ENCODE measurements around the gene GALP.
"Not testable (repeated sequence)": the region's sequence is repeated elsewhere in the genome, so short reads cannot be mapped to it uniquely, and the experiment has no call there.

Gene GALP

GRCh38 chr19:56175861-56176307, at the start of gene GALP:
Gene GALP, plus strand, starts transcription at chr19:56176008. Its CDS starts 1,101 bp downstream, at chr19:56177109.
- H3K4me3 ChIP-seq (ENCODE audit: low read depth, low read length) = not testable (repeated sequence)

DNA sequence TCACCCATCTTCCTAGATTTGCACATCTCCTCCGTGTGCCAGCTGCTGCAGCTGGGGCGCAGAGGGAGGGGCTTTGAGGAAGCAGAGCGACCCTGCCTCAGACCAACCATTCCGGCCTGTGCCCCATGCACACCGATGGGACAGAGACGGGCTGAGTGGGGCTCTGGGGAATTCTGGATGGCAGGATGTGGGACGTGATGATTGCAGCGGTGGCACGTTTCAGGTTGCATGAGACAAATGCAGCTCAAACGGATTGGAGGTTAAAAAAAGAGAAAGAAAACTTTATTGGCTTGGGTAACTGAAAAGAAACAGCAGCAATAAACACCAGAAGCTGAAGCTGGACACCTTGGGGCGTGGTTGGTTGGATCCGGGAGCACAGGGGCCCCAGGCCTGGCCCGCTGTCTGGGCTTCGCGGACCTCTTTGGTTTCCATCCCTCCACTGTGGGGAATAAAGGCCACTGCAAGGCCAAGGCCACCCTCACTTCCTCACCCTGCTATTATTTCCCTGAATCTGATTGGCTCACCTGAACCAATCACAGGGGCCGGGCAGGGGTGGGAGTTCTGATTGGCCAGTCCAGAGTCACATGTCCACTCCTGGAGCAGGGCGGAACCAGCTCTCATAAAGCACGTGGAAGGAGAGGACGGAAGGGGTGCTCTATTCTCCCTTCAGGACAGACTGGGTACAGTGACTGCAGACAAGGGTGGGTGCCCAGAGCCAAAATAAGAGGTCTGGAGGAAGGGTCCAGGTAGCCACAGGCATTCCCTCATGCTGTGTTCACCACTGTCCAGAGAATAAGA, 48.6 kb upstream of the GALP start:
- H3K4me3 ChIP-seq (ENCODE audit: low read depth, low read length) = no peak overlapping the region

- no peak overlapping the region for H3K4me3 ChIP-seq (ENCODE audit: low read depth, low read length)
These were observed 45.8 kb upstream of the GALP start for GRCh38 chr19:56130006-56130405.

DNA sequence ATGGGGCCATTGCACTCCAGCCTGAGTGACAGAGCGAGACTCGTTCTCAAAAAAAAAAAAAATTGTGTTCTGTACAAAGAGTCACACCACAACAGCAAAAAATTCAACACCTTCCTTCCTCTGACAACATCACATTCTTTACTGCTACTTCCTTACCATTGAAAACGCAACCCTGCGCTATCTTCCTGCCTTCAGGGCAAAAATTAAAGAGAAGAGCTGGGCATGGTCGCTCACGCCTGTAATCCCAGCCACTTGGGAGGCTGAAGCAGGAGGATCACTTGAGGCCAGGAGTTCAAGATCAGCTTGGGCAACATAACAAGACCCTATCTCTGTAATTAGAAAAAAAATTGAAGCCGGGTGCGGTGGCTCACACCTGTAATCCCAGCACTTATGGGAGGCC, 44.2 kb upstream of the GALP start:
- H3K4me3 ChIP-seq (ENCODE audit: low read depth, low read length) = no peak overlapping the region

- no peak overlapping the region for H3K4me3 ChIP-seq (ENCODE audit: low read depth, low read length)
These were observed 43.4 kb upstream of the GALP start for GRCh38 chr19:56132316-56132822.

DNA sequence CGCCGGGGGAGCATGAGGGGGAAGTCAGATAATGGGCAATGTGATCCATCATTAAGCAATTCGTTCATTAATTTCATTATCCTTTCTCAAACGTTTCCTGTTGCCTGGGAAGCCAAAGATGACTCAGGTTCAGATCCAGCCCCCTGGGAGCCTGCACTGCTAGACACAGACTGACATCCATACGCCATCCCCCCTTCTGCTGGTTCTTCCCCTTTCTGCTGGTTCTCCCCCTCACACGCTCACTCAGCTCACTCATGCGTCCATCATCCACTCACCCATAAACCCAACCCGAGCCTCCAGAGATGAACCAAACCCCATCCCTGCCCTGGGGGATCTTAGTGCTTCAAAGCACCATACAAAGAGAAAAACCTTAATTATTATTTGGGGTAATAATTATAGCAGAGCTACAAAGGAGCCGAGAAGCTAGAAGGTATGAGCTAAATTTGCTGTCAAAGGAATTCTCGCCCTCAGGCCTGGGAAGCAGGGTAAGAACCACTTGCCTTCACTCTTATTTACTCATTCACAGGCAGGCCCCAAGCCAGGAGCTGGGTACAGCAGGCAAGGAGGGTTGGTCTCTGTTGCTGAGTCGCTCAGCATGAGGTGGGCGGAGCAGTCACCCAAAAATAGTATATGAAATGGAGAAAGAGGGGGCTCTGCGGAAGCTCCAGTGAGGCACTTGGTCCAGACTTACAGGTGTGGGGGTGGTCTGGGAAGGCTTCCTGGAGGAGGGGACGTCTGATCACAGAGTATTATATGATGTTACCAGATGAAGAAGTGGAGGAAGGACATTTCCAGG, 41.8 kb upstream of the GALP start:
- no peak overlapping the region for H3K4me3 ChIP-seq (ENCODE audit: low read depth, low read length)

- H3K4me3 ChIP-seq (ENCODE audit: low read depth, low read length) = no peak overlapping the region
These were observed 41.2 kb upstream of the GALP start for GRCh38 chr19:56134654-56134921.

DNA sequence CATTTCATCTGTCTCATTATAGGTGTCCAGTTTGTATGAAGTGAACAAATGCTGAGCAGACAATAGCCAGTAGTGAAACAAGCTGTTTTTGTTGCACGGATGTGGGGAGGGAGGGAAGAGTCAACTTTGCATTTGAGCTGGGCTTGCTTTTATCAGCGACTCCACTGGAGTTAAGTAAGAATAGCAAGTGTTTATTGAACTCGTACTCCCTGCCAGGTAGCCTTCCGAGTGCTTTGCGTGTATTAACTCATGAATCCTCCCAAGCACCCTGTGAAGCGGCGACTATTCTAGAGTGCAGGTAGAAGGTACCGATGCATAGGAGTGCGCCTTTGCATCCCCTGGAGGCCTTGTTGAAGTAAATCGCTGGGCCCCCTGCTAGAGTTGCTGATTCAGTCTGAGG, 39.4 kb upstream of the GALP start:
- no peak overlapping the region for H3K4me3 ChIP-seq (ENCODE audit: low read depth, low read length)

DNA sequence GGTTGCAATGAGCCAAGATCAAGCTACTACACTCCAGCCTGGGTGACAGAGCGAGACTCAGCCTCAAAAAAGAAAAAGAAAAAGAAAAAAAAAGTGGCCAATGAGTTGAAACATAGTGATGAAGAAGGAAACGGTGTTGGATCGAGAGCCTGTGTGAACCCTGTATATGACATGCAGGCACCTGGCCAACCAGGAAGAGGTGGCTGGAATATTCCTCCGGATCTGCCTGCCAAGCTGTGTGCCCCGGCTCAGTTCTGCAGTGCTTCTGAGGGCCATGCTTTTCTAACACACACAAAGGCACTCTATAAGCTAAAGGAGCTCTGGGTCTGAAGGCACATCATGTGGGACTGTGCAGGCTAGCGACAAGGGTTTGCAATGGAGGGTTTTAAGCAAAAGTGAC, 38.4 kb upstream of the GALP start:
- no peak overlapping the region for H3K4me3 ChIP-seq (ENCODE audit: low read depth, low read length)

DNA sequence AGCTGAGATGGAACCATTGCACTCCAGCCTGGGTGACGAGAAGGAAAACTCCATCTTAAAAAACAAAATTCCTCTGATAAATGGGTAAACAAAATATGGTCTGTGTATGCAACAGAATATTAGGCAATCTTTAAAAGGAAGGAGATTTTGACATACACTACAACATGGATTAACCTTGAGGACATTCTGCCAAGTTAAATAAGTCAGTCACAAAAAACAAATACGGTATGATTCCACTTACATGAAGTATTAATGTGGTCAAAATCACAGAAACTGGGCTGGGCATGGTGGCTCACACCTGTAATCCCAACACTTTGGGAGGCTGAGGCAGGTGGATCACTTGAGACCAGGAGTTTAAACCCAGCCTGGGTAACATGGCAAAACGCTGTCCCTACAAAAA, 37.7 kb upstream of the GALP start:
- H3K4me3 ChIP-seq (ENCODE audit: low read depth, low read length) = no peak overlapping the region

DNA sequence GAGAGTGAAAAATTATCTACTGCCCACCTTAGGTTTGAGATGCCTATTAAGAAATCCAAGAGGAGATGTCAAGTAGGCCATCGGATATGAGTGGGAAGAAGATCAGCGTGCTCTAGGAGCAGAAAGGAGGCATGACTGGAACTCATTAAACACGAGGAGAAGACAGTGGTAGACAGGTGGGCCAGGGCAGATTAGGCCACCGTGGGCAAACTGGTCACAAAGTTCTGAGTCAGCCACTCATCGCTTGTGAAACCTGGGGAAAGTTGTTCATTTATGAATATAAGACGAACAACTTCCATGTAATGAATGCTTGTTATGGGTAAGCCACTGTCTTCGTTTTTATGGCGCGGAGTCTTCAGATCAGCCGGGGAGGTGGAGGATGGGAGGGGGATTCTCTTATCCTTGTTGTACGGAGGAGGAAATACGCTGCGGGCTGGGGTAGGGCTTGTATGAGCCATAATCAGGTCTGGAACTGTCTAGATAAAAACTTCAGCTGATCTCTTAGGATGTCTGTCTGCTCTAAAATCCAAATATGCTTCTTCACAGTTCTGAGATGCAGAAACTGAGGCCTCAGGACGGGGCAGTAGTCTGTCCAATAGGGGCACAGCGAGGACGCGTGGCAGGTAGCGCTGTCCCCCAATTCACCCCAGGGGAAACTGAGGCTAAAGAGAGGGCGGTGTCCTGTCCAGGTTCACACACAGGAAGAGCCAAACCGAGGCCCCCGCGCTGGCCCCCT, 35.8 kb upstream of the GALP start:
- H3K4me3 ChIP-seq (ENCODE audit: low read depth, low read length) = peak overlapping the region; percentile 29

DNA sequence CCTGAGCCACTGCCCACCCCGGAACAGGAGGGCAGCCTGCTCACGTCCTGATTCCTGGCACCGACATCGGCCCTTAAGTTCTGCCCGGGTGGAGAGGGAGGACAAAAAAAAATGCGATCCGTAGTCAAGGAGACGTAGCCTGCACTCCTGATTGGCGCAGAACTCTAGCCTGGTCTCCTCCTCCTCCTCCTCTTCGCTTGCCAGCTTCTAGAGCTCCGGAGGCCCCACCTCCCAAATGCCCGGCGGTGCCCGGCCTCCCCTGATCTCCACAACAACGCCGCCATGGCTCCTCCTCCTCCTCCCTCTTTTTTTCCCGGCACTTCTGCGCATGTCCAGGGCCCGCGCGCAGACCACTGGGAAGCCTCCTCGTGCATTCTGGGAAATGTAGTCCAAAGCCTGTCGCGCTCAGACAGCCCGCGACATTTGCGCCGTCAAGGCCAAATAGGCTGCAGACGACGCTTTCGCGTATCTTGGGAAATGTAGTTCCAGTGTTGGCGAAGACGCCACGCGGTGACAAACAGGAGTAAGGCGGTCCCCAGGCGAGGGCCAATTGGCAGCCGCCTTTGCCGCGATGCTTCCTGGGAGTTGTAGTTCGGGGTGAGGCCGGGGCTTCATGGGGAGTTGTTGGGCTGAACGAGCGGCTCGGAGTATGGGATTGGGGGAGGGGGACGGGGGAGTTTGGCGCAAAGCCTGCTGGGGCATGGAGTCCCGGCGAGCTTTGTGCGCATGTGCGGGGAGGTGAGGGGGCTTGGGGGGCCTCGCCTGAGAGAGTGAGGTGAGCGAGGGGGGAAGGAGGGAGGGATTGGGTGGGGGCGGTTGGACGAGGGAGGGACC, 35.0 kb upstream of the GALP start, which contains the start of gene ZNF444:
Gene ZNF444, plus strand, starts transcription at position 705 of the 834 bp plus-strand sequence. CDS start 5,625 bp downstream, outside the sequence.
- peak within 1 kb of the TSS; percentile 29 for H3K4me3 ChIP-seq (ENCODE audit: low read depth, low read length)

DNA sequence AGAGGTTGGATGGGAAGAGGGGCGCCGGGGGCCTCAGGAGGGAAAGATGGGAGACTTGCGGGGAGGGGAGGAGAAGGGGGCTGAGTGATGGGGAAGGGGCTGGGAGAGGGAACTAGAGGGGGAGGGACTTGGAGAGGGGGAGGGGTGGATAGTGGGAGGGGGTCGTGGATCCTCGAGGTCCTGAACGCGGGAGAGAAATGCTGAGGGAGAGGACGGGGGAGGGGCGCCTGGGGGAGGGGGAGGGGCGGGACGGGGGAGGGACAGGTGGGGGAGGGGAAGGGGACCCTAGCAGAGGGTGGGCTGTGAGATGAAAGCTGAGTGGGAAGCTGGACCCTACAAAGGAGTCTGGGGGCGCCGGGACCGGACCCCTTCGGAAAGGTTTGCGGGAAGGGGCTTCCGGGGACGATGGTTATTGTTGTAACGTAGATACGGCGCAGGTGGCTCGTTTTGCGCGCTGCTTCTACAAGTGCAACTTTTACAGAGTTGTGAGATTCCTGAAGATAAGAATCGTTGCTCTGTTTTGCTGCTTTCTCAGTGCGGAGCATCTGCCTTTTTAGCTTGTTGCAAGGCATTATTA, 34.3 kb upstream of the GALP start:
- H3K4me3 ChIP-seq (ENCODE audit: low read depth, low read length) = peak overlapping the region; percentile 24

- H3K4me3 ChIP-seq (ENCODE audit: low read depth, low read length) = peak overlapping the region; percentile 24
These were observed 33.6 kb upstream of the GALP start for GRCh38 chr19:56142087-56142787.

DNA sequence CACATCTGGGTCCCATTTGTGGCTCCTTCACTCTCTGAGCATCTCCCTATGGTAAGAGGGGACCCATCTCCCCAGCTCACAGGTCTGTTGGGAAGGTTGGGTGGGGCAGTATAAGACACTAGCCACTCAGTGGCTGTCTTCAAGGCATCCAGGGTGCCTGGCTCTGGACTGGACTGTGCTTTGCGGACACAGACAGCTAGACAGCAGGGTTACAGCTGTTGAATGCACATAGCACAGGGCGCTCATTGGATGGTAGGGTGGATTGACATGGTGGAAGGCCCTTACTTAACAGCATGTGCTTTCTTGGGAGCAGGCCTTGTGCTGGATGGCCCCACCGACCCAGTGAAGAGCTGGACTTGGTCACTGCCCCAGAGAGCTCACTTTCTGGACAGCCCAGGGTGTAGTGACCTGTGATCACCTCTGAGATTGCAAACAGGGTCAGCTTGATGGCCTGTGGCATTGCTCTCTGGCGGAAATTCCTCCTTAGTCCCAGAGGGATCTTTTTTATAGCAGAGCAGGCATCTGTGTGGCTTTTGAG, 32.8 kb upstream of the GALP start:
- no peak overlapping the region for H3K4me3 ChIP-seq (ENCODE audit: low read depth, low read length)

DNA sequence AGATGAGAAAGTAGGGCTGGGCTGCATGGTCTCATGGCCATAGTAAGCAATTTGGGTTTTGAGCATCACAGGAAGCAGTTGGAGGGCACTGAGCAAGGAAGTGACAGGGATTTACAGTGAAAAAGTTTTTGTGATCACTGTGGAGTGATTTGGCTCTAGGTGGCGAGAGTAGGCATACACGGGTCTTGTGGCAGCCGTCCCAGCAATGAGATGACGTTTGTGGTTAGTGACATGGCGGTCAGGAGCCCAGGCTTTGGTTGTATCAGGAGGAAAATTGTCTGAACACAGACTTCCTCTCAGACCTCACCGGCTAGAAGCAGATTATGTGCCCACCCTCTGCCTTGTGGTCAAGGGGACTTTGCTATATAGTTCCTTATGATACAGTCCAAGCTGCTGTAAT, 31.4 kb upstream of the GALP start:
- H3K4me3 ChIP-seq (ENCODE audit: low read depth, low read length) = no peak overlapping the region

GRCh38 chr19:56144831-56145230, 31.0 kb upstream of the GALP start:
- no peak overlapping the region for H3K4me3 ChIP-seq (ENCODE audit: low read depth, low read length)

GRCh38 chr19:56145698-56146097, 30.1 kb upstream of the GALP start:
- H3K4me3 ChIP-seq (ENCODE audit: low read depth, low read length) = no peak overlapping the region

GRCh38 chr19:56146904-56147303, 28.9 kb upstream of the GALP start:
- H3K4me3 ChIP-seq (ENCODE audit: low read depth, low read length) = no peak overlapping the region
